Upper lobe of left lung (tissue), 6 donors: ENCODE results near the gene CEP120. TPM values are rescaled to one million over a fixed set of nuclear protein-coding genes. Genes with fewer than 3 reads are reported as not detected.

ENCODE experiments used
- ATAC-seq, 2 donors: fragments of 200-7000 bp; cut with Tn5 transposase; one replicate each; pipeline ENCODE4 v1.9.1; 2022; ENCODE audit warnings: mild to moderate bottlenecking in 2 of 2, moderate library complexity in 2 of 2; ENCODE audit not compliant: low FRiP score in 2 of 2
- DNase-seq, 2 donors: peaks; one replicate each; pipeline ENCODE4 v3.0.0-alpha.2; 2019 to 2020
- H3K27ac ChIP-seq, 4 donors: fragments of 200-600 bp; sonication (generic); one replicate each; pipeline ENCODE4 v1.5.1; 2016 to 2019
- H3K27me3 ChIP-seq, 4 donors: fragments of 200-600 bp; sonication (generic); one replicate each; pipeline ENCODE4 v1.5.1; 2017 to 2019
- H3K36me3 ChIP-seq, 4 donors: fragments of 200-600 bp; sonication (generic); one replicate each; pipeline ENCODE4 v1.5.1; 2016 to 2019
- H3K4me1 ChIP-seq, 4 donors: fragments of 200-600 bp; sonication (generic); one replicate each; pipeline ENCODE4 v1.5.1; 2018 to 2019
- H3K4me3 ChIP-seq, 4 donors: fragments of 200-600 bp; sonication (generic); one replicate each; pipeline ENCODE4 v1.5.1; 2017 to 2019; ENCODE audit warnings: mild to moderate bottlenecking in 2 of 4, moderate library complexity in 1 of 4
- H3K9me3 ChIP-seq, 4 donors: fragments of 200-600 bp; sonication (generic); one replicate each; pipeline ENCODE4 v1.5.1; 2018 to 2019
- EP300 ChIP-seq, 4 donors: sonication (generic); formaldehyde crosslinking; IDR thresholded peaks; one replicate each; pipeline ENCODE4 v1.5.1; 2017; ENCODE audit warnings: antibody characterized with exemption in 4 of 4, control low read depth in 2 of 4
- POLR2A ChIP-seq, 4 donors: fragments of 450-650 bp; IDR thresholded peaks; one replicate each; pipeline ENCODE4 v1.5.1; 2016 to 2017; ENCODE audit warnings: antibody characterized with exemption in 4 of 4, mild to moderate bottlenecking in 2 of 4
- POLR2AphosphoS5 ChIP-seq, 2 donors: sonication (generic); formaldehyde crosslinking; IDR thresholded peaks; one replicate each; pipeline ENCODE4 v1.5.1; 2017; ENCODE audit warnings: antibody characterized with exemption in 2 of 2
- WGBS, 2 donors: methylation state at CpG; one replicate each; pipeline ENCODE4 v1.1.5; 2017 to 2018; 5-methylcytosine and 5-hydroxymethylcytosine counted together
- total RNA-seq, 6 donors: library from RNA; depleted of rRNA in 4 of 6; stranded (reverse); fragments of >200 nt in 4 of 6; gene quantifications; one replicate each; pipeline versions ENCODE4 v1.1.0 to v1.2.1, GENCODE V29; 2016 to 2021
- TF ChIP-seq, protein P1 (sequence below), 6 experiments: fragments of 450-650 bp in 4 of 6; fragments of 200-600 bp in 2 of 6; sonication (generic) in 2 of 6; IDR thresholded peaks; one replicate each; pipeline ENCODE4 v1.5.1; 2016 to 2019; ENCODE audit warnings: antibody characterized with exemption in 6 of 6
- donor health status: DM: no; HTN: no; CAD: no; lungs with moderate emphysema.
- donor health status: DM: no; HTN: yes; CAD: no; lungs with severe emphysema.

The CEP120 gene
- total RNA-seq, 6 donors from 2014 or later, result 13.2 to 43.0 (median 22.1) TPM

DNA sequence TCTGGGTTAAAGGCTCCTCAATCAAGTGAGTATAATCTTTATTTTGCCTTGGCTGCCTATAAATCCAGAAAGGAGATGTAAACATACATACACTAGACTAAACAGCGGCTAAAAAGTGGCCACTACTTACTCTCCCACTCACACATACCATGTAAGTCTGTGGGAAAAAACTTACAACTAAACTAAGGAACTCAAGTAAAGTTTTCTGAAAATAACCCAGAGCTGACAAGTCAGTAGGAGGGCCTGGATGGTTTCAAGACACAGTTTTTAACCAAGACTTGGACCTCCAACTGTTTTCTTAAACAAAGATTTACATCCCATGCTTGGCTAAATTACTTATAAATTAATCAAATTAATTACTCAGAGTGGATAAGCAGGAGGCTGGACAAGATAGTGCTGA is 64.5 kb downstream of the CEP120 start:
- Histone ChIP-seq H3K36me3 (peaks cover 0 to 7% (median 0%) of the 10 kb centered on the region in 4 donors), H3K27ac (no peak overlapping the region), H3K4me1 (peaks cover 0 to 14% (median 3%) of the 10 kb centered on the region in 4 donors), H3K4me3 (no peak overlapping the region), H3K9me3 (no peaks in the 10 kb centered on the region), H3K27me3 (no peaks in the 10 kb centered on the region)
- TF ChIP-seq EP300 (IDR thresholded peaks at IDR 0.05), result no peak
- no peak for TF ChIP-seq POLR2AphosphoS5 (IDR thresholded peaks at IDR 0.05)
- TF ChIP-seq, protein P1, sequence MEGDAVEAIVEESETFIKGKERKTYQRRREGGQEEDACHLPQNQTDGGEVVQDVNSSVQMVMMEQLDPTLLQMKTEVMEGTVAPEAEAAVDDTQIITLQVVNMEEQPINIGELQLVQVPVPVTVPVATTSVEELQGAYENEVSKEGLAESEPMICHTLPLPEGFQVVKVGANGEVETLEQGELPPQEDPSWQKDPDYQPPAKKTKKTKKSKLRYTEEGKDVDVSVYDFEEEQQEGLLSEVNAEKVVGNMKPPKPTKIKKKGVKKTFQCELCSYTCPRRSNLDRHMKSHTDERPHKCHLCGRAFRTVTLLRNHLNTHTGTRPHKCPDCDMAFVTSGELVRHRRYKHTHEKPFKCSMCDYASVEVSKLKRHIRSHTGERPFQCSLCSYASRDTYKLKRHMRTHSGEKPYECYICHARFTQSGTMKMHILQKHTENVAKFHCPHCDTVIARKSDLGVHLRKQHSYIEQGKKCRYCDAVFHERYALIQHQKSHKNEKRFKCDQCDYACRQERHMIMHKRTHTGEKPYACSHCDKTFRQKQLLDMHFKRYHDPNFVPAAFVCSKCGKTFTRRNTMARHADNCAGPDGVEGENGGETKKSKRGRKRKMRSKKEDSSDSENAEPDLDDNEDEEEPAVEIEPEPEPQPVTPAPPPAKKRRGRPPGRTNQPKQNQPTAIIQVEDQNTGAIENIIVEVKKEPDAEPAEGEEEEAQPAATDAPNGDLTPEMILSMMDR (IDR thresholded peaks at IDR 0.05), result no peak
- TF ChIP-seq POLR2A (IDR thresholded peaks at IDR 0.05), result no peak
- 68 to 83% methylated on average over 1 of the region's 1 CpG for WGBS, 2 donors
- DNase-seq (no peak), ATAC-seq (no peak)

DNA sequence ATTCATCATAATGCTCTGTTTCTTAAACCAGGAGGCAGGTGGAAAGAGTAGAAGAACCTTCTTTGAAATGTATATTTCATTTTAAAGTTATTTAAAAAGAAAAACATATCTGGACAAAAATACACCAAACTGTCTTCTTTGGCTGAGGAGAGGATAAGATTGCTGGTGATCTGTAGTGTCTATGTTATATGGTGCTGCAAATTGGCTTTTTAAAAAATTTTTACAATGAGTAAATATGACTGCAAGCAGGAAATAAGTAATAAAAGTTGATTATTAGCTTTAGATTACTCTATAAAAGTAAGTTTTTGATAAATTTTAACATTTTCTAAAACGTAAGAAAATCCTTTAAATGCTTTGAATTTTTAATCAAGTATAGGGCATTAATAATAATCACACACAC is 64.9 kb downstream of the CEP120 start:
- Histone ChIP-seq H3K9me3 (no peaks in the 10 kb centered on the region), H3K4me1 (peaks cover 0 to 14% (median 3%) of the 10 kb centered on the region in 4 donors), H3K4me3 (no peak overlapping the region), H3K36me3 (peaks cover 0 to 7% (median 0%) of the 10 kb centered on the region in 4 donors), H3K27ac (no peak overlapping the region), H3K27me3 (no peaks in the 10 kb centered on the region)
- no peak for ATAC-seq
- 67 to 81% methylated on average over 1 of the region's 1 CpG for WGBS, 2 donors
- TF ChIP-seq POLR2AphosphoS5 (IDR thresholded peaks at IDR 0.05) (no peak), POLR2A (IDR thresholded peaks at IDR 0.05) (no peak)
- no peak for DNase-seq

DNA sequence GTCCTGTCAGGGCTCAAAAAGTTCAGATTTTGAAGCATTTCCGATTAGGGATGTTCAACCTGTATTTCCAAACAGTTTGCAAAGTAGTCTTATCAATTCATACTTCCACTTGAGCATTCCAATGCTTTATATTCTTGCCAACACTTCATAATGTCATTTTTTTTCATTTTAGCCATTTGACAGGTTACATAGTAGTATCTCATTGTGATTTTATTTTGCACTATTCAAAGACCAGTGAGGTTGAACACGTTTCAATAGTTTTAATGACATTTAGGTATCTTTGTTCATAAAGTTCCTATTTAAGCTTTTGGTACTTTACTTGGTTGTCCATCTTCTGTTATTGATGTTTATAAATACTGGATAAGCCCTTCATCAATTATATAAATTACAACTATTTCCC is 71.4 kb downstream of the CEP120 start:
- H3K4me3 ChIP-seq, result no peak overlapping the region
- no peaks in the 10 kb centered on the region for H3K27me3 ChIP-seq
- peaks cover 0 to 24% (median 0%) of the 10 kb centered on the region in 4 donors for H3K36me3 ChIP-seq
- DNase-seq (no peak), ATAC-seq (no peak)
- WGBS, 2 donors, result 86 to 90% methylated on average over 2 of the region's 2 CpGs
- no peaks in the 10 kb centered on the region for H3K4me1 ChIP-seq
- no peak overlapping the region for H3K27ac ChIP-seq
- TF ChIP-seq EP300 (IDR thresholded peaks at IDR 0.05) (no peak), POLR2AphosphoS5 (IDR thresholded peaks at IDR 0.05) (no peak), POLR2A (IDR thresholded peaks at IDR 0.05) (no peak)
- TF ChIP-seq, protein P1 (IDR thresholded peaks at IDR 0.05), result no peak
- no peaks in the 10 kb centered on the region for H3K9me3 ChIP-seq

DNA sequence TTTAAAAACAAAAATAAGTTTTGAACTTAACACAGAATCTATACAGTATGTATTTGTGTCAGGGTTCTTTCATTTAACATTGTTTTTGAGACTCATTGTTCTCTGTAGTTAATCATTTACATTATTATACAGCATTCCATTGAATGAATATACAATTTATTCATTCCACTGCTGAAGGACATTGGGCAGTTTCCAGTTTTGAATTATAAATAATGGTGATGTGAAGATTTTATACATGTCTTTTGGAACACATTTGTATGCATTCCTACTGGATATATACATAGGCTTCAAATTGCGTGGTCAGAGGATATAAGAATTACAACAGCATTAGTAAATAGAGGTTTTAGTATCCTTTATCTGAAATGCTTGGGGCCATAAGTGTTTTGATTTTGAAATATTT is 72.0 kb downstream of the CEP120 start:
- WGBS, 2 donors, result 94 to 96% methylated on average over 1 of the region's 1 CpG
- H3K4me3 ChIP-seq, result no peak overlapping the region
- no peaks in the 10 kb centered on the region for H3K9me3 ChIP-seq
- H3K36me3 ChIP-seq, result peaks cover 0 to 28% (median 0%) of the 10 kb centered on the region in 4 donors
- TF ChIP-seq, protein P1 (IDR thresholded peaks at IDR 0.05), result no peak
- no peak for TF ChIP-seq EP300 (IDR thresholded peaks at IDR 0.05)
- TF ChIP-seq POLR2A (IDR thresholded peaks at IDR 0.05), result no peak
- TF ChIP-seq POLR2AphosphoS5 (IDR thresholded peaks at IDR 0.05), result no peak
- DNase-seq (no peak), ATAC-seq (no peak)
- no peak overlapping the region for H3K27ac ChIP-seq
- no peaks in the 10 kb centered on the region for H3K27me3 ChIP-seq
- no peaks in the 10 kb centered on the region for H3K4me1 ChIP-seq

DNA sequence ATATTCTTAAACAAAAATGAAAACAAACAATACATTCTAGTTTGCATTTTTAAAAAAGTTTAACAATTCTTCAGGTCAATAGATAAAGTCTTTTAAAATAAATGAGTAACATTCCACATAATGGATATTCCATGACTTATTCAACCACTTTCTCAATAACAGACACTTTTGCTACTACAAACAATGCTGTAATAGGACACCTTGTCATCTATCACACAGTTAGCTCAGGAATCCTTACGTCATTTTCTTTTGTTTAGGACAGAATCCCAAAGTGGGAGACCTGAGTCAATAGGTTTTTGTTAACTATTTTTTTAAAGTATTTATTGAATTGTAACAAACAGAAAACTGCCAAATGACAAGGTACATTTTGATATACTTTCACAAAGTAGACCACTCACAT is 72.5 kb downstream of the CEP120 start:
- DNase-seq (no peak), ATAC-seq (no peak)
- WGBS, 2 donors, result 84 to 92% methylated on average over 1 of the region's 1 CpG
- H3K27ac ChIP-seq, result no peak overlapping the region
- no peak overlapping the region for H3K4me3 ChIP-seq
- no peaks in the 10 kb centered on the region for H3K27me3 ChIP-seq
- TF ChIP-seq, protein P1 (IDR thresholded peaks at IDR 0.05), result no peak
- TF ChIP-seq EP300 (IDR thresholded peaks at IDR 0.05), result no peak
- no peak for TF ChIP-seq POLR2AphosphoS5 (IDR thresholded peaks at IDR 0.05)
- TF ChIP-seq POLR2A (IDR thresholded peaks at IDR 0.05), result no peak
- H3K4me1 ChIP-seq, result no peaks in the 10 kb centered on the region
- H3K9me3 ChIP-seq, result no peaks in the 10 kb centered on the region
- peaks cover 0 to 28% (median 0%) of the 10 kb centered on the region in 4 donors for H3K36me3 ChIP-seq
